Activated naive CD4-positive, alpha-beta T cell treated with anti-CD3 and anti-CD28 coated beads, Interleukin-2, amount 10 ng/mL, durations not matched to agents 5 hours and 36 hours (primary cell): Measurements from ENCODE around the gene UROS. TPM values are rescaled to one million over a fixed set of nuclear protein-coding genes. Genes with fewer than 3 reads are reported as not detected.

Source experiments
- microRNA-seq: library from miRNA; unstranded; fragments of <30 nt; microRNA quantifications from one replicate; pipeline ENCODE4 v1.2.0, GENCODE V29; 2022; ENCODE audit warnings: borderline microRNAs expressed, borderline replicate concordance
- total RNA-seq, 2 experiments: library from RNA; stranded (reverse); gene quantifications; one replicate each; pipeline ENCODE4 v1.2.3, GENCODE V29; 2021

Gene UROS
- total RNA-seq: 10 to 100 TPM; 38.1 to 42.5 TPM

GRCh38 chr10:125822878-125823662 is at the start of gene UROS, which contains the start of gene BCCIP:
Gene UROS (minus strand): TSS chr10:125823258. CDS start chr10:125816499, 6,759 bp downstream.
Gene BCCIP (plus strand): TSS chr10:125823546. CDS start chr10:125823558, 12 bp downstream.

GRCh38 chr10:125775491-125776106 is 47.5 kb downstream of the UROS start, which contains the start of gene MMP21:
Gene MMP21 (minus strand): TSS chr10:125775821. CDS start chr10:125775821, 0 bp downstream.

Small RNAs within 50 kb of the gene (microRNA-seq; reads per million reads assigned to microRNA genes)
- 0.63 reads per million for gene MIR4484

Other genes with a start within 250 kb of the UROS start
- not detected for gene TEX36, start 140.1 kb downstream of the UROS start, total RNA-seq
- gene EDRF1, start 103.5 kb downstream of the UROS start, total RNA-seq: 10 to 100 TPM; 35.4 to 35.8 TPM
- not detected for gene MMP21, start 47.4 kb downstream of the UROS start, total RNA-seq
- 10 to 100 TPM; 45.5 to 48.0 TPM for gene BCCIP, start 288 bp upstream of the UROS start, total RNA-seq
- 10 to 100 TPM; 15.2 to 16.6 TPM for gene DHX32, start 58.0 kb upstream of the UROS start, total RNA-seq
- gene FANK1, start 73.3 kb upstream of the UROS start, total RNA-seq: not detected